Measurements from ENCODE around the gene IL3RA.

IL3RA gene

GRCh38 chrX:1385253-1386223 is 49.0 kb downstream of the IL3RA start:
- FAIRE-seq = no peak

DNA sequence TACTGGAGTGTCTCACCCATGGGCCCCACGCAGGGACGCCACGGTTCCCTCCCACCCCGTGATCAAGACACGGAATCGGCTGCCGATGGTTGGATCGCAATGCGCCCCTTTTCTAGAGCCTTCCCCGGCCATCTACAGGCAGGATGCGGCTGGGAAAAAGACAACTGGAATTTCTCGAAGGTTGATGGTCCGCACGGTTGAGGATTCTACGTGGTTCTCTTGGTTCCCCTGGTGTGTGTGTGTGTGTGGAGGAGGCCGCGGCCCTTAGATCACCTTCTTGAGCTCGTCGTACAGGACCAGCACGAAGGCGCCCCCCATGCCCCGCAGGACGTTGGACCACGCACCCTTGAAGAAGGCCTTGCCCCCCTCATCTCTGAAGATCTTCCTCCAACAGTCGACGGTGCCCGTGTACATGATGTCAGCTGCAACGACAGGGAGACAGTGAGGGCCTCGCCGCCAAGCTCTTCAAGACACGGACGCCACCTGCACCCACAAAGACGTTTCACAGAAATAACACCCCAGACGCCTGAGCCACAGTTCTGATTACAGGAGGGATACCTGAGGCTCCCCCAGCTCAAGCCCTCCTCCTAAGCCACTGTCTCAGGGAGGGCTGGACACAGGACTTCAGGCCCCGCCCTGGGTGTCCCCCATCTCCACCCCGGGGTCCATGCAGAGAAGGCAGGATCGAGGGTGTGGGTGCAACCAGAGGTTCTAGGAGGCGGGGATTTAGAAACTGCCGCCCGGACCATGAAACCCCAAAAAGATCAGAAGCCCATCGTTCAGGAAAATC is 49.9 kb downstream of the IL3RA start:
- FAIRE-seq = no peak

DNA sequence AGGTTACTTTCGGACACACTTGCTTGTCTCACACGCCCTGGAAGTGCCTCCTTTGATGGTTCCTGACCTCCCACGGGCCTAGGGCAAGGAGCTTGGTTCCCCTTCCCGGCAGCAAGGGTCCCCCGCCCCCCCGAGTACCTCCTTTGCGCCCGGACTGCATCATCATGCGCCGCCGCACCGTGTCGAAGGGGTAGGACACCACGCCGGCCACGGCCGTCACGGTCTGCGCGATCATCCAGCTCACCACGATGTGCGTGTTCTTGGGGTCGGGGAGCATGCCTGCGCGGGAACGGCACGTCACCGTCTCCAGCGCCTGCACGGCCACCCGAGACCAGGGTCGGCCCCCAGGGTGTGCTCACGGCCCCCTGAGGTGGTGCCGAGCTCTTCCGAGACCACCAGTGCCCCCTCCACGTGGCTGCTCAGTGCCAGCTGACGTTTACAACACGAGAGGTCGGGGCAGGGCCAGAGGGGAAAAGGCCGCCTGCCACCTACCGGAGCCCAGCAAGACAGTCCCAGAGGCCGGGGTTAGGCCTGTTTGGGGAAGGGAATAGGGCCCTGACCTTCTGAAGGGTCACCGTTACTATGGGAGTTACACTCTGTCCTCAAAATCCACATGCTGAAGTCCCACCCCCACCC is 50.7 kb downstream of the IL3RA start:
- no peak for FAIRE-seq

DNA sequence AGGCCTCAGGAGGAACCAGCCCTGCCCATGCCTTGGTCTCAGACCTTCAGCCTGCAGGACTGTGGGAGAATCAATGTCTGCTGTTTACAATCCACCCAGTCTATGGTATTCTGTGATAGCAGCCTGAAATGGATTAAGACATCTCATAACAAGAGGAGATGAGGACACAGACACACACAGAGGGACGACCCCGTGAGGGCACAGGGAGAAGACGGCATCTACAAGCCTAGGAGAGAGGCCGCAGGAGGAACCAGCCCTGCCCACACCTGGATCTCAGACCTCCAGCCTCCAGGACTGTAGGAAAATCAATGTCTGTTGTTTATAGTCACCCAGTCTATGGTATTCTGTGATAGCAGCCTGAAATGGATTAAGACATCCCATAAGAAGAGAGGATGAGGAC is 52.1 kb downstream of the IL3RA start:
- FAIRE-seq = no peak

- no peak for FAIRE-seq
Observed at GRCh38 chrX:1389181-1389992, 52.8 kb downstream of the IL3RA start.

DNA sequence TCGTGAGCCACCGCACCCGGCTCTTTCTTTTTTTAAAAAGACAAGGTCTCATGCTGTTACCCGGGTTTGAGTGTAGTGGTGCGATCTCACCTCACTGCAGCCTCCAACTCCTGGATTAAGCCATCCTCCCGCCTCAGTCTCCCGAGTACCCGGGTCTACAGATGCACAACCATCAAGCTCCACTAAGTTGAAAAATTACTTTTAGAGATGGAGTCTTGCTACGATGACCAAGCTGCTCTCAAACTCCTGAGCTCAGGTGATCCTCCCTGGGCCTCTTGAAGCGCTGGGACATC is 53.4 kb downstream of the IL3RA start:
- FAIRE-seq = no peak

GRCh38 chrX:1390621-1391369 is 54.2 kb downstream of the IL3RA start:
- FAIRE-seq = no peak

DNA sequence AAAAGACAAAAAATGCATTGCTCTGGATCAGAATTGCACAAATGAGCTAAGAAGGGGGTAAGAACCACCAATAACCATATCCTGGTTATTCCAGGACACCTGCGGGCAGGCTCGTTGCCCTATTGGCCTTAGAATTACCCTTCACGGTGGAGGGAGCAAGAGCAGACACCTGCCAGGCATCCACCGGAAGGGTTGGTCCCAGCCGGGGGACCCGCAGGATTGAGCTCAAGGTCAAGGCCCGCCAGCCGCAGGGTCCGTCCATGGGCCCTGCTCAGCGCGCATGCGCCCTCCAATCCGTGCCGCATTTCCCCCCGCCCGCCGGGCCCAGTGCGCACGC is 54.8 kb downstream of the IL3RA start:
- no peak for FAIRE-seq

- no peak for FAIRE-seq
Observed at GRCh38 chrX:1391707-1392375, 55.3 kb downstream of the IL3RA start, which contains the start of gene SLC25A6. TSS of gene SLC25A6 (minus strand) at chrX:1392113. CDS start at chrX:1392009, 104 bp downstream.

- no peak for FAIRE-seq
Observed at GRCh38 chrX:1392376-1393068, 55.9 kb downstream of the IL3RA start.

- no peak for FAIRE-seq
Observed at GRCh38 chrX:1393871-1394615, 57.5 kb downstream of the IL3RA start.

DNA sequence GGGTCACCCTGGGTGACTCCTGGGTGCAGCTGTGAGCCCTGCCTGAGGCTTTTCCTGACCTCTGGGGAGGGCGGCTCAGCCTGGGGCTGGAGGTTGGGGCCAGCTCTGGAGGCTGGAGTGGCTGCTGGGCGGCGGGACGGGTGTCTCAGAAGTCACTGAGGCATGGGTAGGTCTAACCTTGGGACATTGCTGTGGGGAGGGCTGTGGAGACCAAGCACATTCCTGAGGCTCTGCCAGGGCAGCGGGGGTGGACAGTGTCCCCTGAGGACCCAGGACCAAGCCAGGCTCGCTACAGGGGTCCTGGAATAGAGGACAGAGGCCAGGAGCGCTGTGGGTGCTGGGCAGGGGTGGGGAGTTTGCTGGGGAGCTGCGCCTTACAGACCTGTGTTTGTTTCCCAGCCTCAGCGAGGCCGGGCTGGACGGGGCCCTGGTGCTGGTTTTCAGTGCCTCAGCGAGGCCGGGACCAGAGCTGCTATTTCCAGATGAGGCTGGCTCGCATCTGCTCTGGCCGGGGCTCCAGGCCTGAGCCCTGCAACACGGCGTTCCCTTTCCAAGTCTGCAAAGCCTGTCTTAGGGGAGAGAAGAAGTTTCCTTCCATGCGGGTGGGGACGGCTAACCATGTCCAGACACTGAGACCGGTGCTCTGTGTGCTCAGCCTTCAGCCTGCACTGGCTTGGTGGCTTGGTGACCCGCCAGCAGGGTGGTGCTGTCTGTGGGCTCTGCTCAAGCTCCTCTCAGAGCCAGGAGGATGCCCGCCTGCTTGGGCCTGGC is 58.3 kb downstream of the IL3RA start:
- no peak for FAIRE-seq

DNA sequence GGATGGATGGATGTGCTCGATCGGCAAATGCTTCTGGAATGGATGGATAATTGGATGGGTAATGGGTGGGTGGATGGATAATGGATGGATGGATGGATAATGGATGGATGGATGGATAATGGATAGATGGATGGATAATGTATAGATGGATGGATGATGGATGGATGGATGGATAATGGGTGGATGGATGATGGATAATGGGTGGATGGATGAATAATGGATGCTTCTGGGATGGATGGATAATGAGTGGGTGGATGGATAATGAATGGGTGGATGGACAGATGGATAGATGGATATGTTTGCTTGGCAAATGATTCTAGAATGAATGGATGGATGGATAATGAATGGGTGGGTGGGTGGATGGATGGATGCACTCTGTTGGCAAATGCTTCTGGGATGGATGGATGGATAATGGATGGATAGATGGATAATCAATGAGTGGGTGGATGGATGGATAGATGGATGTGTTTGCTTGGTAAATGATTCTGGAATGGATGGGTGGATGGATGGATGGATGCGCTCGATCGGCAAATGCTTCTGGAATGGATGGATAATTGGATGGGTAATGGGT is 59.1 kb downstream of the IL3RA start:
- no peak for FAIRE-seq

- no peak for FAIRE-seq
Observed at GRCh38 chrX:1397001-1397400, 60.4 kb downstream of the IL3RA start.

GRCh38 chrX:1397441-1398270 is 61.1 kb downstream of the IL3RA start:
- no peak for FAIRE-seq

DNA sequence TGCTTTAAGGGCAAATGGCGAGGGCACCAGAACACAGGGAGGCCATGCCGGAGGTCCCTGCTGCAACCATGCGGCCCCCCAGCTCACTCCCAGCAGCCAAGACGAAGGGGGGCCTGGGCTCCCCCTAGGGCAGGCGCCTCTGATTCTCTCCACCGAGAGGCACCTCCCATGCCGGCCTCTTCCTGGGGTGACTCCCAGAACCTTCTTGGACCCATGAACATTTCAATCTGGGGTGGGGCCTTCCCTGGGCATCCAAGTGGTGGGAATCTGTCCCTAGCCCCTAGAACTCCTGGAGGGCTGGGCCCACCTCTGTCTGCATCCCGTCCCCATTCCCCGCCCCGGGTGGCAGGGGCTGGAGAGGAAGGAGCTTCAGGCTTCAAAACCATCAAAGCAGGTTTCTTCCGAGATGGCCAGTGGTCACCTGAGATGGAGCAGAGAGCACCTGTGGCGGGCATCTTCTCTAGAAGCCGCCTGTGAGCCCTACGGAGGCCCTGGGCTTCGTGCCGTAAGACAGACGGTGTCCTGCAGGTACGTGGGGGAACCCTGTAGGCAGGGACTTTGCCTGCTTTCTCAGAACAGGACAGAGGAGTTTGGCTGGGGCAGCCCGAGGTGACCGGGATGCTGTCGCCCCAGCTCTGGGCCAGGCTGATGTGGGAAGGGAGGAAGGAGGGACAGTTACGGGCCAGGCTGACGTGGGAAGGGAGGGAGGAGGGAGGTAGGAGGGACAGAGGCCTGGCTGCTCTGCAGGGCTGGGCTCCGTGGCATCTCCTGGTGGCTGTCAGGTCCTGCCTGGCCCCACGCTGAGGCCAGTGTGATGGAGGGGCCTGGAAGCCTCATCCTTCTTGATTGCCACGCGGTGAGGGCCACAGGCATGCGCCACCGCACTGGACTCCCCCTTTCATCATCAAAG is 62.1 kb downstream of the IL3RA start:
- no peak for FAIRE-seq

DNA sequence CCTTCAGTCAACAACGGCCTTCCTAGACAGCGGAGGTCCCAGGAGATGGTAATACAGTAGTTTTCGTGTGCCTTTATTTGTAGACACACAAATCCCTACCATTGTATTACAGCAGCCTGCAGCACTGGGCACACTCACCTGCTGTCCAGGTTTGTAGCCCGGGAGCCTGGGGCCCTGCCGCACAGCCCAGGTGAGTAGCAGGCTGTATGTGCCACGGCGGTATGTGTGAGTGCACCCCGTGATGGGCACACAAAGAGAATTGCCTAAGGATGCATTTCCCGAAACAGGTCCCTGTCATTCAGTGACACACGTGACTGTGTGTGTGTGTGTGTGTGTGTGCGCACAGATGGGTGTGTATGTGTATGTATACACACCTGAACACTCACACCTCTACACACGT is 63.5 kb downstream of the IL3RA start:
- FAIRE-seq = no peak

Measured in A204.1 (cell line).